Panc1 (cell line): Measurements from ENCODE around the gene SPO11. TPM values are rescaled to one million over a fixed set of nuclear protein-coding genes. Genes with fewer than 3 reads are reported as not detected.

Source experiments
- ATAC-seq: fragments of 200-7000 bp; cut with Tn5 transposase; 2 replicates; pipeline ENCODE4 v1.9.1; 2020; ENCODE audit warnings: mild to moderate bottlenecking, moderate library complexity
- BruUV-seq: library from RNA; stranded (reverse); fragments of 400-500 nt; replicated peaks from 2 replicates; lab custom pipeline; 2021; lab: Mats Ljungman, UMichigan
- CTCF ChIA-PET: fragments of 300-600 bp; sonication (Branson Sonifier 250); formaldehyde crosslinking; loops from one replicate; lab custom pipeline; 2022; ENCODE audit warnings: antibody characterized with exemption; lab: Charles Lee
- POLR2A ChIA-PET: fragments of 300-600 bp; sonication (Branson Sonifier 250); formaldehyde crosslinking; loops from one replicate; lab custom pipeline; 2022; ENCODE audit warnings: antibody characterized with exemption; lab: Charles Lee
- DNase-seq: peaks from one replicate; pipeline ENCODE4 v3.0.0-alpha.2; 2010; ENCODE audit warnings: low read depth, low spot score
- H3K27ac ChIP-seq: 2 replicates; pipeline ENCODE4 v1.5.1; 2011; ENCODE audit warnings: mild to moderate bottlenecking, low read length, inconsistent platforms
- H3K27me3 ChIP-seq: fragments of 200-500 bp; sonication (Bioruptor generic); 2 replicates; pipeline ENCODE4 v1.6.0; 2014; ENCODE audit warnings: low read length, inconsistent platforms; ENCODE audit not compliant: control insufficient read depth, insufficient read depth
- H3K36me3 ChIP-seq: fragments of 200-500 bp; sonication (Bioruptor generic); 2 replicates; pipeline ENCODE4 v1.5.1; 2014; ENCODE audit warnings: inconsistent platforms, mild to moderate bottlenecking, low read length, moderate library complexity; ENCODE audit not compliant: control insufficient read depth, insufficient read depth
- H3K4me1 ChIP-seq: 2 replicates; pipeline ENCODE4 v1.5.1; 2011; ENCODE audit warnings: inconsistent platforms, mild to moderate bottlenecking, low read length, moderate library complexity; ENCODE audit not compliant: control insufficient read depth, insufficient read depth
- H3K4me3 ChIP-seq, 2 experiments: 2 replicates each; pipeline ENCODE4 v1.5.1; 2011 to 2012; ENCODE audit warnings: low read depth in 2 of 2, low read length in 2 of 2, mild to moderate bottlenecking in 2 of 2, inconsistent platforms in 1 of 2, moderate library complexity in 1 of 2
- H3K9me3 ChIP-seq: fragments of 200-500 bp; sonication (Bioruptor generic); 2 replicates; pipeline ENCODE4 v1.5.1; 2014; ENCODE audit warnings: low read depth, mild to moderate bottlenecking, inconsistent platforms, low read length, moderate library complexity; ENCODE audit not compliant: control insufficient read depth, insufficient read depth
- POLR2AphosphoS5 ChIP-seq: IDR thresholded peaks from 2 replicates; pipeline ENCODE4 v1.6.1; 2012; ENCODE audit warnings: mild to moderate bottlenecking, low read depth, low read length, moderate library complexity
- REST ChIP-seq, 2 experiments: IDR thresholded peaks; 2 replicates each; pipeline ENCODE4 v1.6.1; 2011 to 2012; ENCODE audit warnings: low read depth in 2 of 2, control low read depth in 1 of 2, low read length in 1 of 2, mild to moderate bottlenecking in 1 of 2, moderate library complexity in 1 of 2; ENCODE audit not compliant: insufficient read depth in 1 of 2
- SIN3A ChIP-seq: IDR thresholded peaks from 2 replicates; pipeline ENCODE4 v1.6.1; 2012; ENCODE audit warnings: low read depth, mild to moderate bottlenecking, low read length, moderate library complexity, borderline replicate concordance; ENCODE audit not compliant: insufficient read depth
- TCF7L2 ChIP-seq: IDR thresholded peaks from 2 replicates; pipeline ENCODE4 v1.6.1; 2011; ENCODE audit warnings: mild to moderate bottlenecking, low read depth, low read length, inconsistent platforms
- in situ Hi-C: cut with HindIII; loops from 2 replicates; pipeline ENCODE4 v1.10.0; 2016; ENCODE audit warnings: low sequenced_read_pairs, low pct_unique_long_range_greater_than_20kb
- intact Hi-C: fragments of 100-400 bp; cut with micrococcal nuclease; formaldehyde crosslinking; loops from one replicate; pipeline ENCODE4 v1.10.0; 2022; ENCODE audit not compliant: unreplicated experiment
- total RNA-seq: library from RNA; stranded (reverse); gene quantifications from one replicate; pipeline ENCODE4 v1.2.1, GENCODE V29; 2021; ENCODE audit not compliant: unreplicated experiment
- TF ChIP-seq, protein P1 (sequence below): fragments of 450-650 bp; IDR thresholded peaks from 2 replicates; pipeline ENCODE4 v1.5.1; 2017; ENCODE audit warnings: mild to moderate bottlenecking

Gene SPO11
- total RNA-seq, 1 experiment from 2014 or later, result not detected

DNA sequence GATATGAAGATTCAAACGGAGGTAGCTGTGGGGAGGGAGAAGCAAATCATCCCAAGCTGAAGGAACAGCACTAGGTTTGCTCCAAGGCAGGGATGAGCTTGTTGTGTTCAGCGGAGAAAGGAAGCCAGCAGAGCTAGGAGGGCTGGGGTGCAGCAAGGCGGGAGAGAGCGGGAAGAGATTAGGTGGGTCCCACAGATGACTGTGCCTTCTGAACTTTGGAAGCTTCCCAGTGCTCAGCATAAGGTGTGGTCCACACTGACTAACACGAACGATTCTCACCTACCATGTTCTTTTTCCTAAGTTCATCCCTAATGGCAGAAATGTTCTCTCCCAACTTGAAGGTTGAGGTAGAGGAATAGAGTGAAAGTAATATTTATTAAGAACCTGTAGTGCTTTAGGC lies 22.7 kb downstream of the SPO11 start:
- TF ChIP-seq POLR2AphosphoS5 (no peak), REST (IDR thresholded peaks at IDR 0.05; ENCODE audit: insufficient read depth in 1 of 2, low read depth in 2 of 2, low read length in 1 of 2) (no peak), TCF7L2 (no peak), SIN3A (no peak)
- TF ChIP-seq, protein P1, sequence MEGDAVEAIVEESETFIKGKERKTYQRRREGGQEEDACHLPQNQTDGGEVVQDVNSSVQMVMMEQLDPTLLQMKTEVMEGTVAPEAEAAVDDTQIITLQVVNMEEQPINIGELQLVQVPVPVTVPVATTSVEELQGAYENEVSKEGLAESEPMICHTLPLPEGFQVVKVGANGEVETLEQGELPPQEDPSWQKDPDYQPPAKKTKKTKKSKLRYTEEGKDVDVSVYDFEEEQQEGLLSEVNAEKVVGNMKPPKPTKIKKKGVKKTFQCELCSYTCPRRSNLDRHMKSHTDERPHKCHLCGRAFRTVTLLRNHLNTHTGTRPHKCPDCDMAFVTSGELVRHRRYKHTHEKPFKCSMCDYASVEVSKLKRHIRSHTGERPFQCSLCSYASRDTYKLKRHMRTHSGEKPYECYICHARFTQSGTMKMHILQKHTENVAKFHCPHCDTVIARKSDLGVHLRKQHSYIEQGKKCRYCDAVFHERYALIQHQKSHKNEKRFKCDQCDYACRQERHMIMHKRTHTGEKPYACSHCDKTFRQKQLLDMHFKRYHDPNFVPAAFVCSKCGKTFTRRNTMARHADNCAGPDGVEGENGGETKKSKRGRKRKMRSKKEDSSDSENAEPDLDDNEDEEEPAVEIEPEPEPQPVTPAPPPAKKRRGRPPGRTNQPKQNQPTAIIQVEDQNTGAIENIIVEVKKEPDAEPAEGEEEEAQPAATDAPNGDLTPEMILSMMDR, result no peak
- Histone ChIP-seq H3K36me3 (peaks cover 40% of the 10 kb centered on the region), H3K9me3 (no peaks in the 10 kb centered on the region), H3K27ac (peak overlapping the region; percentile 91), H3K4me1 (peaks cover 8% of the 10 kb centered on the region), H3K27me3 (no peaks in the 10 kb centered on the region), H3K4me3 (peak overlapping the region; percentile 94 to 100)
- in situ Hi-C loops, result no loop called here
- DNase-seq (no peak), ATAC-seq (no peak)
- POLR2A ChIA-PET, result interaction anchor here (0.6 kb wide), 1 partner anchor 802 kb away, joined by 3 read pairs; no protein-coding TSS in a partner anchor
- no TSS peak for BruUV-seq
- CTCF ChIA-PET, result no interaction called here
- intact Hi-C loops, result no loop called here

GRCh38 chr20:57353351-57353750 lies 23.7 kb downstream of the SPO11 start:
- CTCF ChIA-PET, result no interaction called here
- no TSS peak for BruUV-seq
- intact Hi-C loops, result no loop called here
- Histone ChIP-seq H3K27ac (no peak overlapping the region), H3K27me3 (no peaks in the 10 kb centered on the region), H3K36me3 (peaks cover 40% of the 10 kb centered on the region), H3K4me3 (no peak overlapping the region), H3K4me1 (peaks cover 8% of the 10 kb centered on the region), H3K9me3 (no peaks in the 10 kb centered on the region)
- DNase-seq, result no peak
- in situ Hi-C loops, result no loop called here
- no peak for ATAC-seq
- TF ChIP-seq TCF7L2 (no peak), SIN3A (no peak), POLR2AphosphoS5 (no peak), REST (IDR thresholded peaks at IDR 0.05; ENCODE audit: insufficient read depth in 1 of 2, low read depth in 2 of 2, low read length in 1 of 2) (no peak)
- TF ChIP-seq, protein P1, result no peak; the same call in 1 of the 2 replicates
- POLR2A ChIA-PET, result no interaction called here
